IMR-90 (cell line): ENCODE data around the gene OSBPL9. TPM values are rescaled to one million over a fixed set of nuclear protein-coding genes. Genes with fewer than 3 reads are reported as not detected.
A peak's percentile ranks its signal among the peaks of the same experiment; 100 is the strongest.

Experiments
- ATAC-seq: fragments of 200-7000 bp; cut with Tn5 transposase; 2 replicates; pipeline ENCODE4 v1.9.1; 2020; ENCODE audit warnings: low read depth, mild to moderate bottlenecking, moderate library complexity
- BruUV-seq: library from RNA; stranded (reverse); fragments of 400-500 nt; replicated peaks from 2 replicates; lab custom pipeline; 2021; lab: Mats Ljungman, UMichigan
- CTCF ChIA-PET: fragments of 300-600 bp; formaldehyde crosslinking; extraction: SDS; loops from one replicate; lab custom pipeline; 2021; ENCODE audit warnings: antibody characterized with exemption; lab: Yijun Ruan, JAX
- POLR2A ChIA-PET: fragments of 300-600 bp; sonication (Branson Sonifier 250); formaldehyde crosslinking; loops from one replicate; lab custom pipeline; 2022; ENCODE audit warnings: antibody characterized with exemption; ENCODE audit not compliant: unreplicated experiment; lab: Charles Lee
- DNase-seq: peaks from one replicate; pipeline ENCODE4 v3.0.0; 2013
- H2AFZ ChIP-seq: replicated peaks from 2 replicates; pipeline ENCODE3; 2013; ENCODE audit warnings: low read length, mild to moderate bottlenecking; ENCODE audit not compliant: poor library complexity
- H2AK5ac ChIP-seq: 2 replicates; pipeline ENCODE4 v1.6.1; 2013; ENCODE audit warnings: low read depth, low read length, inconsistent platforms
- H2AK9ac ChIP-seq: replicated peaks from 2 replicates; pipeline ENCODE3; 2013; ENCODE audit warnings: mild to moderate bottlenecking, low read depth, low read length, moderate library complexity; ENCODE audit not compliant: poor library complexity
- H2BK120ac ChIP-seq: 2 replicates; pipeline ENCODE4 v1.6.1; 2013; ENCODE audit warnings: low read depth, low read length, inconsistent platforms
- H2BK15ac ChIP-seq: 3 replicates; pipeline ENCODE4 v1.6.1; 2013; ENCODE audit warnings: low read depth, low read length, inconsistent platforms
- H2BK20ac ChIP-seq: 2 replicates; pipeline ENCODE4 v1.6.1; 2013; ENCODE audit warnings: low read depth, mild to moderate bottlenecking, inconsistent platforms, low read length, moderate library complexity
- H2BK5ac ChIP-seq: 2 replicates; pipeline ENCODE4 v1.6.1; 2013; ENCODE audit warnings: mild to moderate bottlenecking, low read depth, low read length, inconsistent platforms; ENCODE audit not compliant: poor library complexity, severe bottlenecking
- H3K14ac ChIP-seq: replicated peaks from 2 replicates; pipeline ENCODE4 v1.6.1; 2013; ENCODE audit warnings: low read depth, low read length, inconsistent platforms
- H3K18ac ChIP-seq: 2 replicates; pipeline ENCODE4 v1.6.1; 2013; ENCODE audit warnings: low read depth, low read length, control low read depth
- H3K23ac ChIP-seq: 2 replicates; pipeline ENCODE4 v1.6.1; 2013; ENCODE audit warnings: low read depth, low read length, inconsistent platforms
- H3K27ac ChIP-seq: 2 replicates; pipeline ENCODE4 v1.5.1; 2013; ENCODE audit warnings: mild to moderate bottlenecking, control low read depth, low read length; ENCODE audit not compliant: insufficient read depth
- H3K27me3 ChIP-seq: 2 replicates; pipeline ENCODE4 v1.6.1; 2013; ENCODE audit warnings: low read length; ENCODE audit not compliant: control insufficient read depth, insufficient read depth
- H3K36me3 ChIP-seq: 2 replicates; pipeline ENCODE4 v1.6.1; 2013; ENCODE audit warnings: low read length, mixed read lengths; ENCODE audit not compliant: control insufficient read depth, insufficient read depth
- H3K4ac ChIP-seq: 2 replicates; pipeline ENCODE4 v1.6.1; 2013; ENCODE audit warnings: low read depth, low read length, inconsistent platforms
- H3K4me1 ChIP-seq: 2 replicates; pipeline ENCODE4 v1.6.1; 2013; ENCODE audit warnings: low read length, mixed read lengths; ENCODE audit not compliant: control insufficient read depth, insufficient read depth
- H3K4me2 ChIP-seq: 2 replicates; pipeline ENCODE4 v1.6.1; 2013; ENCODE audit warnings: low read depth, mild to moderate bottlenecking, control low read depth, low read length, moderate library complexity
- H3K4me3 ChIP-seq: 2 replicates; pipeline ENCODE4 v1.5.1; 2013; ENCODE audit warnings: low read depth, mild to moderate bottlenecking, control low read depth, low read length, moderate library complexity; ENCODE audit not compliant: insufficient read depth
- H3K56ac ChIP-seq: 2 replicates; pipeline ENCODE4 v1.6.1; 2013; ENCODE audit warnings: low read length, inconsistent platforms; ENCODE audit not compliant: insufficient read depth; ENCODE audit errors: extremely low read depth
- H3K79me1 ChIP-seq, 2 experiments: 2 replicates each; pipeline ENCODE4 v1.6.1; 2013; ENCODE audit warnings: low read length in 2 of 2, inconsistent platforms in 1 of 2, low read depth in 1 of 2
- H3K9ac ChIP-seq: 2 replicates; pipeline ENCODE4 v1.6.1; 2013; ENCODE audit warnings: low read depth, low read length, control low read depth
- H3K9me1 ChIP-seq: 2 replicates; pipeline ENCODE4 v1.6.1; 2013; ENCODE audit warnings: low read length, inconsistent platforms; ENCODE audit not compliant: insufficient read depth
- H3K9me3 ChIP-seq: 2 replicates; pipeline ENCODE4 v1.6.1; 2013; ENCODE audit warnings: low read length; ENCODE audit not compliant: control insufficient read depth, insufficient read depth
- H4K20me1 ChIP-seq: 2 replicates; pipeline ENCODE4 v1.6.1; 2013; ENCODE audit warnings: low read length, inconsistent platforms; ENCODE audit not compliant: insufficient read depth
- H4K5ac ChIP-seq: 2 replicates; pipeline ENCODE4 v1.6.1; 2013; ENCODE audit warnings: mild to moderate bottlenecking, low read depth, low read length, control low read depth
- H4K8ac ChIP-seq, 2 experiments: 2 replicates each; pipeline ENCODE4 v1.6.1; 2013; ENCODE audit warnings: low read depth in 2 of 2, low read length in 2 of 2, control low read depth in 1 of 2, inconsistent platforms in 1 of 2
- H4K91ac ChIP-seq: 2 replicates; pipeline ENCODE4 v1.6.1; 2013; ENCODE audit warnings: low read depth, low read length, inconsistent platforms; ENCODE audit not compliant: insufficient read depth
- BHLHE40 ChIP-seq: fragments of 150-350 bp; IDR thresholded peaks from 2 replicates; pipeline ENCODE4 v1.6.1; 2016; ENCODE audit warnings: mild to moderate bottlenecking, low read depth, low read length
- CEBPB ChIP-seq: IDR thresholded peaks from 2 replicates; pipeline ENCODE4 v1.6.1; 2012; ENCODE audit warnings: low read depth, low read length, improper control_type of control experiment
- CHD1 ChIP-seq: IDR thresholded peaks from 2 replicates; pipeline ENCODE4 v1.6.1; 2012; ENCODE audit warnings: low read depth, low read length, improper control_type of control experiment
- ELK1 ChIP-seq: fragments of 150-350 bp; IDR thresholded peaks from 2 replicates; pipeline ENCODE4 v1.6.1; 2016; ENCODE audit warnings: low read depth, mild to moderate bottlenecking, low read length, moderate library complexity, borderline replicate concordance
- FOS ChIP-seq: fragments of 150-350 bp; IDR thresholded peaks from 2 replicates; pipeline ENCODE4 v1.6.1; 2016; ENCODE audit warnings: low read depth, low read length
- MAFK ChIP-seq: IDR thresholded peaks from 2 replicates; pipeline ENCODE4 v1.6.1; 2012; ENCODE audit warnings: low read depth, low read length, improper control_type of control experiment
- MAZ ChIP-seq: IDR thresholded peaks from 2 replicates; pipeline ENCODE4 v1.6.1; 2012; ENCODE audit warnings: low read depth, mild to moderate bottlenecking, low read length, improper control_type of control experiment, moderate library complexity, borderline replicate concordance
- MXI1 ChIP-seq: IDR thresholded peaks from 2 replicates; pipeline ENCODE4 v1.6.1; 2012; ENCODE audit warnings: low read depth, mild to moderate bottlenecking, low read length, moderate library complexity, borderline replicate concordance
- NFE2L2 ChIP-seq: fragments of 150-350 bp; IDR thresholded peaks from 2 replicates; pipeline ENCODE4 v1.6.1; 2016; ENCODE audit warnings: low read depth, mild to moderate bottlenecking, low read length
- POLR2A ChIP-seq: IDR thresholded peaks from 2 replicates; pipeline ENCODE4 v1.6.1; 2012; ENCODE audit warnings: mild to moderate bottlenecking, low read depth, low read length
- RAD21 ChIP-seq: IDR thresholded peaks from 2 replicates; pipeline ENCODE4 v1.6.1; 2012; ENCODE audit warnings: low read length, improper control_type of control experiment
- RCOR1 ChIP-seq: IDR thresholded peaks from 2 replicates; pipeline ENCODE4 v1.6.1; 2012; ENCODE audit warnings: mild to moderate bottlenecking, low read length, improper control_type of control experiment; ENCODE audit not compliant: insufficient replicate concordance
- RFX5 ChIP-seq: IDR thresholded peaks from 2 replicates; pipeline ENCODE4 v1.8.0; 2012; ENCODE audit warnings: low read depth, mild to moderate bottlenecking, low read length, moderate library complexity
- SMC3 ChIP-seq: fragments of 150-350 bp; IDR thresholded peaks from 2 replicates; pipeline ENCODE4 v1.6.1; 2016; ENCODE audit warnings: low read depth, mild to moderate bottlenecking, antibody characterized with exemption, low read length, moderate library complexity
- USF2 ChIP-seq: fragments of 150-350 bp; IDR thresholded peaks from 2 replicates; pipeline ENCODE4 v1.6.1; 2017; ENCODE audit warnings: mild to moderate bottlenecking, antibody characterized with exemption, low read length, low read depth
- WGBS, 2 experiments: methylation state at CpG; one replicate each; pipeline versions ENCODE4 v1.1.5 to v1.1.7; 2013; ENCODE audit warnings: missing lambda C conversion rate in 2 of 2; ENCODE audit not compliant: insufficient read length in 1 of 2; ENCODE audit errors: extremely low coverage in 2 of 2; 5-methylcytosine and 5-hydroxymethylcytosine counted together
- dilution Hi-C: fragments of 300-500 bp; cut with HindIII; formaldehyde crosslinking; loops from one replicate; pipeline ENCODE4 v1.14.3; 2018; ENCODE audit warnings: low sequenced_read_pairs; ENCODE audit not compliant: unreplicated experiment
- in situ Hi-C: fragments of 300-500 bp; cut with MboI; formaldehyde crosslinking; loops from 3 replicates; pipeline ENCODE4 v1.14.3; 2019; ENCODE audit warnings: low sequenced_read_pairs, inconsistent platforms, mixed read lengths
- intact Hi-C: fragments of 100-400 bp; cut with micrococcal nuclease; formaldehyde crosslinking; loops from 2 replicates; pipeline ENCODE4 v1.10.0; 2022
- polyA plus RNA-seq, 3 experiments: library from polyadenylated mRNA; depleted of rRNA; stranded (reverse); fragments of >200 nt; gene quantifications; 2 replicates each; pipeline ENCODE4 v1.2.3, GENCODE V29; 2012; ENCODE audit warnings: low replicate concordance in 1 of 3
- total RNA-seq: library from RNA; depleted of rRNA; stranded (reverse); fragments of >200 nt; gene quantifications from 2 replicates; pipeline ENCODE4 v1.2.3, GENCODE V29; 2012
- TF ChIP-seq, protein P1 (sequence below): conservative IDR thresholded peaks from 2 replicates; pipeline ENCODE4 v1.5.1; 2012; ENCODE audit warnings: mild to moderate bottlenecking, low read depth, low read length, improper control_type of control experiment

Gene OSBPL9
- total and polyA plus RNA-seq, 2 of the 4 experiments (the other 2 are of a cell fraction): 51.4 to 127 TPM

DNA sequence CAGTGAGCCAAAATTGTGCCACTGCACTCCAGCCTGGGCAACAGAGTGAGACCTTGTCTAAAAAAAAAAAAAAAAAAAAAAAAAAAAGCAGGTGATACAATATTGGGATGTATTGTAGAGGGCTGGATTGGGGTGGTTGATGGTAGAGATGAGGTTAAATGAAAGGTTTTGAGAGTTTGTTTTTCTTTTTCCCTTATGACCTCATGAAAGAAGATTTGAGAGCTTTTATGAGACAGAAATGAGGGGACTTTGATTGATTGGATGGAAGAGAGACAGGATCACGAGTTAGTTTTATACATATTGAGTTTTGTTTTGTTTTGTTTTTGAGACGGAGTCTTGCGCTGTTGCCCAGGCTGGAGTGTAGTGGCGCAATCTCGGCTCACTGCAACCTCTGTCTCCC lies 27.1 kb downstream of the OSBPL9 start:
- H4K5ac ChIP-seq: no peak overlapping the region; the same call in 1 of the 2 replicates
- peaks cover 12% of the 10 kb centered on the region for H3K9me1 ChIP-seq
- peak overlapping the region; percentile 58 for H2BK20ac ChIP-seq
- H4K8ac ChIP-seq: no peak overlapping the region
- dilution Hi-C loops: no loop called here
- no peak overlapping the region for H2AK9ac ChIP-seq
- H4K20me1 ChIP-seq: no peaks in the 10 kb centered on the region
- H3K27ac ChIP-seq: peak overlapping the region; percentile 16
- no peaks in the 10 kb centered on the region for H3K9me3 ChIP-seq
- no peak overlapping the region for H2AFZ ChIP-seq
- H2BK120ac ChIP-seq: peak overlapping the region; percentile 52
- no peaks in the 10 kb centered on the region for H3K36me3 ChIP-seq
- no peak overlapping the region for H3K18ac ChIP-seq
- intact Hi-C loops: no loop called here
- ATAC-seq (no peak), DNase-seq (no peak)
- WGBS, 2 experiments: no CpG with 5 or more reads among the region's 5 CpGs
- CTCF ChIA-PET: interaction anchor here (0.6 to 0.7 kb wide), 3 partner anchors 49 to 188 kb away, joined by 3 to 4 read pairs (median 4); no protein-coding TSS in a partner anchor
- in situ Hi-C loops: no loop called here
- POLR2A ChIA-PET: no interaction called here
- H3K4me1 ChIP-seq: peaks cover 21% of the 10 kb centered on the region
- no peak overlapping the region for H3K4me3 ChIP-seq
- H3K14ac ChIP-seq: no peak overlapping the region
- no peak for TF ChIP-seq CHD1
- no peak for TF ChIP-seq POLR2A
- TF ChIP-seq USF2: no peak
- TF ChIP-seq RCOR1: no peak
- no peak for TF ChIP-seq CEBPB
- no peak for TF ChIP-seq MAFK
- no peak for TF ChIP-seq MXI1
- TF ChIP-seq RAD21: no peak
- no peak for TF ChIP-seq MAZ
- no peak for TF ChIP-seq ELK1
- no peak for TF ChIP-seq FOS
- no peak for TF ChIP-seq RFX5
- TF ChIP-seq, protein P1, sequence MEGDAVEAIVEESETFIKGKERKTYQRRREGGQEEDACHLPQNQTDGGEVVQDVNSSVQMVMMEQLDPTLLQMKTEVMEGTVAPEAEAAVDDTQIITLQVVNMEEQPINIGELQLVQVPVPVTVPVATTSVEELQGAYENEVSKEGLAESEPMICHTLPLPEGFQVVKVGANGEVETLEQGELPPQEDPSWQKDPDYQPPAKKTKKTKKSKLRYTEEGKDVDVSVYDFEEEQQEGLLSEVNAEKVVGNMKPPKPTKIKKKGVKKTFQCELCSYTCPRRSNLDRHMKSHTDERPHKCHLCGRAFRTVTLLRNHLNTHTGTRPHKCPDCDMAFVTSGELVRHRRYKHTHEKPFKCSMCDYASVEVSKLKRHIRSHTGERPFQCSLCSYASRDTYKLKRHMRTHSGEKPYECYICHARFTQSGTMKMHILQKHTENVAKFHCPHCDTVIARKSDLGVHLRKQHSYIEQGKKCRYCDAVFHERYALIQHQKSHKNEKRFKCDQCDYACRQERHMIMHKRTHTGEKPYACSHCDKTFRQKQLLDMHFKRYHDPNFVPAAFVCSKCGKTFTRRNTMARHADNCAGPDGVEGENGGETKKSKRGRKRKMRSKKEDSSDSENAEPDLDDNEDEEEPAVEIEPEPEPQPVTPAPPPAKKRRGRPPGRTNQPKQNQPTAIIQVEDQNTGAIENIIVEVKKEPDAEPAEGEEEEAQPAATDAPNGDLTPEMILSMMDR: no peak
- TF ChIP-seq BHLHE40: no peak
- TF ChIP-seq NFE2L2: no peak
- no peak for TF ChIP-seq SMC3
- peak overlapping the region; percentile 83 for H2AK5ac ChIP-seq
- peak overlapping the region; percentile 70; the same call in 1 of the 2 replicates for H3K4ac ChIP-seq
- peaks cover 32 to 70% of the 10 kb centered on the region in 2 experiments for H3K79me1 ChIP-seq
- no TSS peak for BruUV-seq
- H3K23ac ChIP-seq: no peak overlapping the region; the same call in 1 of the 2 replicates
- no peak overlapping the region for H3K9ac ChIP-seq
- peak overlapping the region; percentile 60; the same call in 1 of the 3 replicates for H2BK15ac ChIP-seq
- H4K91ac ChIP-seq: peak overlapping the region; percentile 62
- peak overlapping the region; percentile 76 for H2BK5ac ChIP-seq
- H3K56ac ChIP-seq: no peak overlapping the region
- H3K4me2 ChIP-seq: no peak overlapping the region
- no peaks in the 10 kb centered on the region for H3K27me3 ChIP-seq
